Measurements from ENCODE around the gene ECSCR. TPM values are rescaled to one million over a fixed set of nuclear protein-coding genes. Genes with fewer than 3 reads are reported as not detected.

The ECSCR gene
- total RNA-seq, 1 donor from 2014 or later = 48.8 TPM

GRCh38 chr5:139401546-139401945 lies 61.0 kb downstream of the ECSCR start:
- H3K4me1 ChIP-seq = peaks cover 19% of the 10 kb centered on the region
- no peaks in the 10 kb centered on the region for H3K27me3 ChIP-seq (ENCODE audit: low read depth)
- DNase-seq = no peak
- no peak overlapping the region for H3K27ac ChIP-seq
- no peaks in the 10 kb centered on the region for H3K9me3 ChIP-seq
- TF ChIP-seq CTCF (IDR thresholded peaks at IDR 0.05) = no peak
- intact Hi-C loops (cut with DNase I) = no loop called here
- no peak overlapping the region for H3K4me3 ChIP-seq
- no peak for ATAC-seq
- H3K36me3 ChIP-seq = no peaks in the 10 kb centered on the region

- H3K36me3 ChIP-seq = no peaks in the 10 kb centered on the region
- ATAC-seq = no peak
- no peak for DNase-seq
- H3K27me3 ChIP-seq (ENCODE audit: low read depth) = peaks cover 10% of the 10 kb centered on the region
- H3K4me3 ChIP-seq = no peak overlapping the region
- H3K27ac ChIP-seq = no peak overlapping the region
- no peaks in the 10 kb centered on the region for H3K9me3 ChIP-seq
- TF ChIP-seq CTCF (IDR thresholded peaks at IDR 0.05) = no peak
- intact Hi-C loops (cut with DNase I) = no loop called here
- H3K4me1 ChIP-seq = peaks cover 25% of the 10 kb centered on the region
Observed at GRCh38 chr5:139399501-139400121, 62.9 kb downstream of the ECSCR start.

Other genes starting within 250 kb of the ECSCR start
- 176 TPM for gene MATR3, start 169.0 kb downstream of the ECSCR start, total RNA-seq
- 84.1 TPM for gene PAIP2, start 120.9 kb downstream of the ECSCR start, total RNA-seq
- gene SLC23A1, start 79.4 kb downstream of the ECSCR start, total RNA-seq = 1.4 TPM
- 7.8 TPM for gene MZB1, start 72.8 kb downstream of the ECSCR start, total RNA-seq
- gene PROB1, start 67.6 kb downstream of the ECSCR start, total RNA-seq = 0.86 TPM
- gene SPATA24, start 58.7 kb downstream of the ECSCR start, total RNA-seq = 3.5 TPM
- 10.0 TPM for gene DNAJC18, start 23.2 kb downstream of the ECSCR start, total RNA-seq
- not detected for gene SMIM33, start 8.3 kb upstream of the ECSCR start, total RNA-seq
- gene STING1, start 20.0 kb upstream of the ECSCR start, total RNA-seq = 120 TPM
- 97.0 TPM for gene UBE2D2, start 98.6 kb upstream of the ECSCR start, total RNA-seq
- 27.3 TPM for gene CXXC5, start 185.6 kb upstream of the ECSCR start, total RNA-seq

Measured in lower lobe of right lung (tissue), 2 donors.